Activated B cell treated with CpG ODN at 0.5 μM for 24 hours (primary cell): Measurements from ENCODE around the gene PJVK. TPM values are rescaled to one million over a fixed set of nuclear protein-coding genes. Genes with fewer than 3 reads are reported as not detected.
"Not testable (repeated sequence)": the region's sequence is repeated elsewhere in the genome, so short reads cannot be mapped to it uniquely, and the experiment has no call there.

Source experiments
- ATAC-seq: fragments of 200-7000 bp; cut with Tn5 transposase; one replicate; pipeline ENCODE4 v1.10.0; 2021; ENCODE audit warnings: low read depth, mild to moderate bottlenecking, moderate library complexity
- CTCF ChIA-PET: fragments of 350-600 bp; sonication (Branson Sonifier 250); formaldehyde crosslinking; loops from one replicate; lab custom pipeline; 2021; ENCODE audit warnings: antibody characterized with exemption; lab: Charles Lee
- POLR2A ChIA-PET: fragments of 350-600 bp; sonication (Branson Sonifier 250); formaldehyde crosslinking; loops from one replicate; lab custom pipeline; 2021; ENCODE audit warnings: antibody characterized with exemption; lab: Charles Lee
- DNase-seq: peaks from one replicate; pipeline ENCODE4 v3.0.0; 2022
- H3K27ac Mint-ChIP-seq: one replicate; pipeline ENCODE4 v1.8.0; 2020; ENCODE audit warnings: mixed read lengths
- H3K27me3 Mint-ChIP-seq: one replicate; pipeline ENCODE4 v1.8.0; 2021; ENCODE audit warnings: mixed read lengths
- H3K36me3 Mint-ChIP-seq: one replicate; pipeline ENCODE4 v1.8.0; 2021; ENCODE audit warnings: low read depth, mixed read lengths
- H3K4me1 Mint-ChIP-seq: one replicate; pipeline ENCODE4 v1.8.0; 2021; ENCODE audit warnings: mixed read lengths
- H3K4me3 Mint-ChIP-seq: one replicate; pipeline ENCODE4 v1.8.0; 2020; ENCODE audit warnings: mild to moderate bottlenecking, mixed read lengths
- H3K9me3 Mint-ChIP-seq: one replicate; pipeline ENCODE4 v1.8.0; 2020; ENCODE audit warnings: mixed read lengths
- intact Hi-C: fragments of 100-400 bp; cut with micrococcal nuclease; formaldehyde crosslinking; loops from one replicate; pipeline ENCODE4 v1.15.1; 2024
- total RNA-seq: library from RNA; stranded (reverse); gene quantifications from 2 replicates; pipeline ENCODE4 v1.2.3, GENCODE V29; 2022
- TF ChIP-seq, protein P1 (sequence below): fragments of 200-600 bp; IDR thresholded peaks from one replicate; pipeline ENCODE4 v1.8.0; 2022; ENCODE audit warnings: antibody characterized with exemption, mild to moderate bottlenecking

Gene PJVK
- total RNA-seq, 1 donor from 2014 or later: 3.1 TPM

DNA sequence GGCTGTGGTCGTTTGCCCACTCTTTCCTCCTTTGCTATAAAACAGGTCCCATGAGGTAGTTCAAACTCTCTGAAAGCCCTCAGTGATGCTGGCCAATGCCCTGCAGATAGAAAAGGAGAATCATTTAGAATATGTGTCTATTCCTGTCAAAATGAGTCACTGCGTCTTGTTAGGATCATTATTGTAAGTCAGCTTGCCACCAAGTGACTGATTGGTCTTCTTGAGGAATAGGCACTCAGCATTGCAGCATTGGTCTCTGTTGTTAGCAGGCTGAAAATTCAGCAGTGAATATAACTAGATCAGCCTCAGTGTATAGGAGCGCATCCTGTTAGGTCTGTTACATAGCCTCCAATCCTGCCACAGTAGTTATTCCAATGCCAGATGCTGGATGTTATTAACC is 29.1 kb upstream of the PJVK start:
- ATAC-seq (no peak), DNase-seq (no peak)
- Mint-ChIP-seq H3K4me1 (peaks cover 2% of the 10 kb centered on the region), H3K36me3 (peaks cover 14% of the 10 kb centered on the region), H3K4me3 (no peak overlapping the region), H3K9me3 (peaks cover 21% of the 10 kb centered on the region), H3K27me3 (no peaks in the 10 kb centered on the region), H3K27ac (no peak overlapping the region)
- TF ChIP-seq, protein P1, sequence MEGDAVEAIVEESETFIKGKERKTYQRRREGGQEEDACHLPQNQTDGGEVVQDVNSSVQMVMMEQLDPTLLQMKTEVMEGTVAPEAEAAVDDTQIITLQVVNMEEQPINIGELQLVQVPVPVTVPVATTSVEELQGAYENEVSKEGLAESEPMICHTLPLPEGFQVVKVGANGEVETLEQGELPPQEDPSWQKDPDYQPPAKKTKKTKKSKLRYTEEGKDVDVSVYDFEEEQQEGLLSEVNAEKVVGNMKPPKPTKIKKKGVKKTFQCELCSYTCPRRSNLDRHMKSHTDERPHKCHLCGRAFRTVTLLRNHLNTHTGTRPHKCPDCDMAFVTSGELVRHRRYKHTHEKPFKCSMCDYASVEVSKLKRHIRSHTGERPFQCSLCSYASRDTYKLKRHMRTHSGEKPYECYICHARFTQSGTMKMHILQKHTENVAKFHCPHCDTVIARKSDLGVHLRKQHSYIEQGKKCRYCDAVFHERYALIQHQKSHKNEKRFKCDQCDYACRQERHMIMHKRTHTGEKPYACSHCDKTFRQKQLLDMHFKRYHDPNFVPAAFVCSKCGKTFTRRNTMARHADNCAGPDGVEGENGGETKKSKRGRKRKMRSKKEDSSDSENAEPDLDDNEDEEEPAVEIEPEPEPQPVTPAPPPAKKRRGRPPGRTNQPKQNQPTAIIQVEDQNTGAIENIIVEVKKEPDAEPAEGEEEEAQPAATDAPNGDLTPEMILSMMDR: no peak
- ChIA-PET CTCF (no interaction called here), POLR2A (no interaction called here)
- intact Hi-C loops: no loop called here

DNA sequence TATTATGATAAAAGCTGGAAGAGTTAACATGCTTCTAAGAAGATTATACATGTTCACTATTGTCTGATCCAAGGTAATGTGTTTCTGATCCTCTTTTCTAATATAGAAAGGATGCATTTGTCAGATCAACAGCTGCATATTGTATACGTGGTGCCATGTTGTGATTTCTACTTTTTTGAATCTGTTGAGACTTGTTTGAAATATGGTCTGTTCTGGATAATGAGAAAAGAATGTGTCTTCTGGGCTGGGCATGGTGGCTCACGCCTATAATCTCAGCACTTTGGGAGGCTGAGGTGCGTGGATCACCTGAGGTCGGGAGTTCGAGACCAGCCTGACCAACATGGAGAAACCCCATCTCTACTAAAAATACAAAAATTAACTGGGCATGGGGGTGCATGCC is 27.4 kb upstream of the PJVK start:
- ATAC-seq, H3K27me3 Mint-ChIP-seq, CTCF ChIA-PET, H3K4me3 Mint-ChIP-seq, H3K27ac Mint-ChIP-seq, intact Hi-C loops, H3K4me1 Mint-ChIP-seq, DNase-seq, POLR2A ChIA-PET: not testable (repeated sequence)
- Mint-ChIP-seq H3K9me3 (peaks cover 22% of the 10 kb centered on the region), H3K36me3 (peaks cover 20% of the 10 kb centered on the region)

DNA sequence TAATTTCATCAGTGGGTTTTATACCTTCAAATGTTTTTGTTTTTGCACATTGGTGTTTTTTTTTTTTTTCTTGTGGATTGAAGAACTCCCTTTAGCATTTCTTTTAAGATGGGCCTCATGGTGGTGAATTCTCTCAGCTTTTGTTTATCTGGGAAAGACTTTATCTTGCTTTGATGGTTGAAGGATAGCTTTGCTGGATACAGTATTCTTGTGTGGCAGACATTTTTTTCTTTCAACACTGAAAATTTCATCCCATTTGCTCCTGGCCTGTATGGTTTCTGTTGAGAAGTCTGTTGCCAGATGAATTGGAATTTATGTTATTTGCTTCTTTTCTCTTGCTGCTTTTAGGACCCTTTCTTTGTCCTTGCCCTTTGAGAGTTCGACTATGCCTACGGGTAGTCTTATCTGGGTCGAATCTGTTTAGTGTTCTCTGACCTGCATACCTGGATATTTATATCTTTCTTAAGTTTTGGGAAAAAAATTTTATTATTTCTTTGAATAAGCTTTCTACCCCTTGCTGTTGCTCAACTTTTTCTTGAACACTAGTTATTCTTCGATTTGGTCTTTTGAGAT is 25.8 kb upstream of the PJVK start:
- H3K27me3 Mint-ChIP-seq: no peaks in the 10 kb centered on the region
- peaks cover 1% of the 10 kb centered on the region for H3K4me1 Mint-ChIP-seq
- peaks cover 34% of the 10 kb centered on the region for H3K36me3 Mint-ChIP-seq
- peaks cover 22% of the 10 kb centered on the region for H3K9me3 Mint-ChIP-seq
- DNase-seq (no peak), ATAC-seq (no peak)
- H3K4me3 Mint-ChIP-seq: no peak overlapping the region
- H3K27ac Mint-ChIP-seq: no peak overlapping the region
- CTCF ChIA-PET: no interaction called here
- TF ChIP-seq, protein P1: no peak
- POLR2A ChIA-PET: no interaction called here
- intact Hi-C loops: no loop called here

DNA sequence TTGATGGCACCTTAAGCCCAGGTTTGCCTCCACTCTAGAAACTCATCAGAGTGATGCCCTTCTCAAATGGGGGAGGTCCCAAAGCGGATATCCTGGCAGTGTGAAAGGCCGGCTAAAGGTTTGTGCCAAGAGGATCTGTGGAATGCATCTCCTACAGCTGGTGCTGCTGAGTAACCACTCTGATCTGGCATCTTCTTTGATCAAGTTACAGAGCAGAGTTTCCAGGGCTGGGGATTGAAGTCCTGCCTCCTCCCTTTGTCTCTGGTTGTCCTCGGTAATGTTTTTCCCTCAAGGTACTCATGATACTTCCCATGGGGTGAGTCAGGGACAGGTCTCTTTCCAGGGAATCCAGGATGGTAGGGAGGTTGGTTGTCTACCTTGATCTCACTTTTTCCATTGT is 24.8 kb upstream of the PJVK start:
- POLR2A ChIA-PET: no interaction called here
- H3K27ac Mint-ChIP-seq: no peak overlapping the region
- ATAC-seq: no peak
- intact Hi-C loops: no loop called here
- no peaks in the 10 kb centered on the region for H3K4me1 Mint-ChIP-seq
- TF ChIP-seq, protein P1: no peak
- H3K27me3 Mint-ChIP-seq: no peaks in the 10 kb centered on the region
- H3K4me3 Mint-ChIP-seq: no peak overlapping the region
- CTCF ChIA-PET: interaction anchor here (1.3 kb wide), 1 partner anchor 29 kb away, joined by 3 read pairs; no protein-coding TSS in a partner anchor
- no peak for DNase-seq
- H3K9me3 Mint-ChIP-seq: peaks cover 22% of the 10 kb centered on the region
- peaks cover 44% of the 10 kb centered on the region for H3K36me3 Mint-ChIP-seq

DNA sequence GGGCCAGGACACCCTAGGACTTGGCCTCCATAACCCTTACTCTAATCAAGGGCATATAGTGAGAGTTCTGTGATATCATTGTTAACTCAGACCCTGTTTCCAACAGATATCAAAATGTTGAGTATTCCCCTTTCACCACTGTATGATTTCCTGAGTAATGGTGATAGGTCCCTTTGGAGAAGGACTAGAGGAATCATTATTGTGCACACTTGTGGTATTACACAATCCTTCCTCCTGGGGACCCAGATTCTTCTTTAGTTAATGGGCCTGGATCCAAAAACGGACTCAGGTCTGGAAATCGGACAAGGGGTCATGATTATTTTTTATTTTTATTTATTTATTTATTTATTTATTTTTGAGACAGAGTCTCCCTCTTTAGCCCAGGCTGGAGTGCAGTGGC is 23.7 kb upstream of the PJVK start:
- POLR2A ChIA-PET: no interaction called here
- H3K36me3 Mint-ChIP-seq: peaks cover 55% of the 10 kb centered on the region

More for the DNA sequence above, 23.7 kb upstream of the PJVK start:
- no peak for ATAC-seq
- intact Hi-C loops: no loop called here
- Mint-ChIP-seq H3K9me3 (peaks cover 22% of the 10 kb centered on the region), H3K4me3 (no peak overlapping the region), H3K27me3 (no peaks in the 10 kb centered on the region), H3K27ac (no peak overlapping the region), H3K4me1 (no peaks in the 10 kb centered on the region)
- TF ChIP-seq, protein P1: no peak
- CTCF ChIA-PET: no interaction called here
- DNase-seq: no peak
